DND-41 (cell line): ENCODE measurements around the gene TET2.

Experiments used
- ATAC-seq: fragments of 200-7000 bp; cut with Tn5 transposase; 3 replicates; pipeline ENCODE4 v1.9.1; 2021; ENCODE audit warnings: low read depth; ENCODE audit not compliant: insufficient read depth
- DNase-seq: peaks from one replicate; pipeline ENCODE4 v3.0.0-alpha.2; 2020
- H2AFZ ChIP-seq: 2 replicates; pipeline ENCODE4 v1.6.0; 2012; ENCODE audit warnings: low read depth, low read length
- H3K27ac ChIP-seq: 2 replicates; pipeline ENCODE4 v1.5.1; 2012; ENCODE audit warnings: low read length, inconsistent platforms
- H3K27me3 ChIP-seq: fragments of 200-600 bp; sonication (generic); 2 replicates; pipeline ENCODE4 v1.6.0; 2012; ENCODE audit warnings: low read length, mild to moderate bottlenecking, inconsistent platforms; ENCODE audit not compliant: insufficient read depth, poor library complexity
- H3K36me3 ChIP-seq: 2 replicates; pipeline ENCODE4 v1.5.1; 2012; ENCODE audit warnings: low read length, inconsistent platforms; ENCODE audit not compliant: insufficient read depth
- H3K4me1 ChIP-seq: 2 replicates; pipeline ENCODE4 v1.5.1; 2012; ENCODE audit warnings: mild to moderate bottlenecking, low read length; ENCODE audit not compliant: insufficient read depth
- H3K4me2 ChIP-seq: 2 replicates; pipeline ENCODE4 v1.6.0; 2012; ENCODE audit warnings: mild to moderate bottlenecking, moderate library complexity, low read length, inconsistent platforms; ENCODE audit not compliant: insufficient read depth
- H3K4me3 ChIP-seq, 2 experiments: fragments of 200-600 bp in 1 of 2; shearing (Covaris generic) in 1 of 2; 2 replicates each; pipeline ENCODE4 v1.5.1; 2012 to 2016; ENCODE audit warnings: inconsistent platforms in 2 of 2, low read length in 2 of 2, mild to moderate bottlenecking in 2 of 2, low read depth in 1 of 2, moderate library complexity in 1 of 2
- H3K79me2 ChIP-seq: 2 replicates; pipeline ENCODE4 v1.6.0; 2012; ENCODE audit warnings: low read length, inconsistent platforms; ENCODE audit not compliant: insufficient read depth
- H3K9ac ChIP-seq: 2 replicates; pipeline ENCODE4 v1.6.0; 2012; ENCODE audit warnings: low read depth, mild to moderate bottlenecking, inconsistent platforms, low read length, moderate library complexity
- H3K9me3 ChIP-seq: 2 replicates; pipeline ENCODE4 v1.5.1; 2012; ENCODE audit warnings: low read length, moderate library complexity, mild to moderate bottlenecking, inconsistent platforms; ENCODE audit not compliant: insufficient read depth, severe bottlenecking
- H4K20me1 ChIP-seq: 2 replicates; pipeline ENCODE4 v1.6.0; 2012; ENCODE audit warnings: low read length; ENCODE audit not compliant: insufficient read depth
- EZH2 ChIP-seq: IDR thresholded peaks from 3 replicates; pipeline ENCODE4 v1.6.1; 2012; ENCODE audit warnings: borderline replicate concordance, low read depth, mild to moderate bottlenecking, moderate library complexity, low read length, inconsistent platforms; ENCODE audit not compliant: severe bottlenecking
- TF ChIP-seq, protein P1 (sequence below): IDR thresholded peaks from 2 replicates; pipeline ENCODE4 v1.5.1; 2012; ENCODE audit warnings: borderline replicate concordance, low read length, moderate library complexity, mild to moderate bottlenecking; ENCODE audit not compliant: poor library complexity, severe bottlenecking; ENCODE audit errors: extremely low read depth

The TET2 gene

GRCh38 chr4:105145156-105145902, 1.3 kb upstream of the TET2 start:
- H3K36me3 ChIP-seq, result no peaks in the 10 kb centered on the region
- H3K27ac ChIP-seq, result no peak overlapping the region
- no peaks in the 10 kb centered on the region for H3K4me1 ChIP-seq
- H3K79me2 ChIP-seq, result no peaks in the 10 kb centered on the region
- H3K9me3 ChIP-seq, result no peaks in the 10 kb centered on the region
- no peak overlapping the region for H3K4me3 ChIP-seq
- no peaks in the 10 kb centered on the region for H4K20me1 ChIP-seq
- TF ChIP-seq EZH2, result no peak
- TF ChIP-seq, protein P1, sequence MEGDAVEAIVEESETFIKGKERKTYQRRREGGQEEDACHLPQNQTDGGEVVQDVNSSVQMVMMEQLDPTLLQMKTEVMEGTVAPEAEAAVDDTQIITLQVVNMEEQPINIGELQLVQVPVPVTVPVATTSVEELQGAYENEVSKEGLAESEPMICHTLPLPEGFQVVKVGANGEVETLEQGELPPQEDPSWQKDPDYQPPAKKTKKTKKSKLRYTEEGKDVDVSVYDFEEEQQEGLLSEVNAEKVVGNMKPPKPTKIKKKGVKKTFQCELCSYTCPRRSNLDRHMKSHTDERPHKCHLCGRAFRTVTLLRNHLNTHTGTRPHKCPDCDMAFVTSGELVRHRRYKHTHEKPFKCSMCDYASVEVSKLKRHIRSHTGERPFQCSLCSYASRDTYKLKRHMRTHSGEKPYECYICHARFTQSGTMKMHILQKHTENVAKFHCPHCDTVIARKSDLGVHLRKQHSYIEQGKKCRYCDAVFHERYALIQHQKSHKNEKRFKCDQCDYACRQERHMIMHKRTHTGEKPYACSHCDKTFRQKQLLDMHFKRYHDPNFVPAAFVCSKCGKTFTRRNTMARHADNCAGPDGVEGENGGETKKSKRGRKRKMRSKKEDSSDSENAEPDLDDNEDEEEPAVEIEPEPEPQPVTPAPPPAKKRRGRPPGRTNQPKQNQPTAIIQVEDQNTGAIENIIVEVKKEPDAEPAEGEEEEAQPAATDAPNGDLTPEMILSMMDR, result no peak
- no peak overlapping the region for H2AFZ ChIP-seq
- no peak overlapping the region for H3K9ac ChIP-seq
- no peak for DNase-seq
- no peak for ATAC-seq
- H3K27me3 ChIP-seq, result no peaks in the 10 kb centered on the region
- no peak overlapping the region for H3K4me2 ChIP-seq

GRCh38 chr4:105145903-105146275, 787 bp upstream of the TET2 start:
- Histone ChIP-seq H2AFZ (no peak overlapping the region), H3K36me3 (no peaks in the 10 kb centered on the region), H3K9me3 (no peaks in the 10 kb centered on the region), H3K79me2 (no peaks in the 10 kb centered on the region), H3K4me2 (no peak overlapping the region), H3K4me3 (no peak overlapping the region), H3K9ac (no peak overlapping the region), H3K4me1 (no peaks in the 10 kb centered on the region), H4K20me1 (no peaks in the 10 kb centered on the region), H3K27ac (no peak overlapping the region), H3K27me3 (no peaks in the 10 kb centered on the region)
- no peak for DNase-seq
- ATAC-seq, result no peak
- TF ChIP-seq EZH2, result no peak
- TF ChIP-seq, protein P1, result no peak

DNA sequence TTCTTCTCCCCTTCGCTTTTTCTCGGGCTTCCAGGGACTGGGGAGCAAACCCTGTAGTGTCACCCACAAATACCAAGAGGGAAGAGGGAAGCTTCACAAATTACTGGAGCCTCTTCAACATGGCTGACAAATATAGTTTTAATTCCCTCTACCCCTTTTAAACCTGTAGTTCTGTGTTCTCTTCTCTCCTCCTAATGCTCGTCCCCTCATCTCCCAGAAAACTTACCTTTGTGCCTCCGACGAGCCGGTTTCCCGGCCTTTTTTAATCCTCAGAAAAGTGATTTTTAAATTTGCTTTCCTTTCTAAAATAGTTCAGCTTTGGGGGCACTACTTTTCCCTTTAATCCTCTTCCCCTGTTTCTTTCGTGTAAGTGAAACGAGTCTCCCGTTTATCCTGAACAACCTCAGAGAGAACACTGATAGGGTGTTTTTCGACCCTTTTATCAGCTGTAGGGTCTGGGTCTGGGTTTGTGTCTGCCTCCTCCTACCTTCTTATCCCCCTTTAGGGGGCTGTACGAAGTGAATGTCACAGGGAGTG, 408 bp downstream of the TET2 start:
- ATAC-seq, result no peak
- no peaks in the 10 kb centered on the region for H3K79me2 ChIP-seq
- H3K27me3 ChIP-seq, result no peaks in the 10 kb centered on the region
- H3K9me3 ChIP-seq, result no peaks in the 10 kb centered on the region
- H3K36me3 ChIP-seq, result no peaks in the 10 kb centered on the region
- H4K20me1 ChIP-seq, result no peaks in the 10 kb centered on the region
- no peak overlapping the region for H3K4me2 ChIP-seq
- TF ChIP-seq, protein P1, result no peak
- TF ChIP-seq EZH2, result no peak
- H3K27ac ChIP-seq, result no peak overlapping the region
- H3K4me1 ChIP-seq, result no peaks in the 10 kb centered on the region
- no peak overlapping the region for H3K9ac ChIP-seq
- no peak overlapping the region for H3K4me3 ChIP-seq
- no peak overlapping the region for H2AFZ ChIP-seq
- no peak for DNase-seq
